Peyer's patch (tissue), 4 donors: ENCODE results near the gene OARD1.

Source experiments
- CTCF ChIP-seq, 6 experiments: fragments of 450-650 bp in 4 of 6; fragments of 200-600 bp in 2 of 6; sonication (generic) in 1 of 6; IDR thresholded peaks; one replicate each; pipeline ENCODE4 v1.5.1; 2017 to 2019; ENCODE audit warnings: antibody characterized with exemption in 6 of 6, mild to moderate bottlenecking in 3 of 6, moderate library complexity in 1 of 6
- POLR2A ChIP-seq, 2 donors: fragments of 450-650 bp; IDR thresholded peaks; one replicate each; pipeline ENCODE4 v1.5.1; 2017; ENCODE audit warnings: antibody characterized with exemption in 2 of 2, mild to moderate bottlenecking in 2 of 2, moderate library complexity in 2 of 2

- TF ChIP-seq CTCF (IDR thresholded peaks at IDR 0.05), result no peak
- no peak for TF ChIP-seq POLR2A (IDR thresholded peaks at IDR 0.05)
Measured at GRCh38 chr6:41090841-41091761, 18.9 kb upstream of the OARD1 start.
